HG02973 (cell line): ENCODE measurements around the gene CAMK2A.

Experiments
- ATAC-seq: cut with Tn5 transposase; IDR thresholded peaks from one replicate; pipeline ENCODE4 v1.9.1; 2021; ENCODE audit warnings: moderate library complexity; ENCODE audit not compliant: unreplicated experiment

CAMK2A gene

DNA sequence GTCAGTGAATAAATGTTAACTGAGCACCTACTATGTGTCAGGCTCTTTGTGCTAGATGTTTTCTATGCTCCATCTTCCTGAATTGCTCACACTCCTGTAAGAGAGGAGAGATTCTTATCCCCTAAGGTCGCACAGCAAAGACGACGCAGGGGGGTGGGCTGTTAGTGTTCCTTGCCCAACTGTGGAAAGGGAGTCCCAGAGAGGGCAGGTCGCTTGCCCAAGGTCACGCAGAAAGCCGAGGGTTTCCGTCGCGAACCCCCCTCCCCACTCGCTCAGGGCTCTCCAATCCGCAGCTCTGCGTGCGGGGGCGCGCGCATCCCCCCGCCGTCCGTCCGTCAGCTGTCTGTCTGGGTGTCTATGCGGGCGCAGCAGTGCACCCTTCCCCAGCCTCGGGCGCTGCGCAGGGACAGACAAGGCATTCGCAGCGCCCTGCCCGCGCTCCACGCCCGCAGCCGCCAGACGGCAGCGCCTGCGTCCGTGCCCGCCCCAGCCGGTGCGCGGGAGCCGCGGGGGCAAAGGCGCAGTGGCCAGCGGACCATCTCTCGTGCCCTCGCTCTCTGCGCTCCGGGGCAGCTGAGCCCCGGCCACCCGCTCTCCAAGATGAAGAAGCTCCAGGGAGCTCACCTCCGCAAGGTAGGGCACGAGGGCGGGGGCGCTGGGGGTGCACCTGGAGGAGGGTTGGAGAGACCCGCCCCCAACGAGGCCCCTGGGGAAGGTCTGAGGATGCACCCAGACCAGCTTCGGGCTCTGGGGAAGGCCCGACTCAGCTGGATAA, 99.7 kb downstream of the CAMK2A start, which contains the start of gene SLC6A7:
Gene SLC6A7 (plus strand): TSS at position 335 of the 775 bp plus-strand sequence. CDS start 266 bp downstream, at position 601.
- no peak for ATAC-seq

DNA sequence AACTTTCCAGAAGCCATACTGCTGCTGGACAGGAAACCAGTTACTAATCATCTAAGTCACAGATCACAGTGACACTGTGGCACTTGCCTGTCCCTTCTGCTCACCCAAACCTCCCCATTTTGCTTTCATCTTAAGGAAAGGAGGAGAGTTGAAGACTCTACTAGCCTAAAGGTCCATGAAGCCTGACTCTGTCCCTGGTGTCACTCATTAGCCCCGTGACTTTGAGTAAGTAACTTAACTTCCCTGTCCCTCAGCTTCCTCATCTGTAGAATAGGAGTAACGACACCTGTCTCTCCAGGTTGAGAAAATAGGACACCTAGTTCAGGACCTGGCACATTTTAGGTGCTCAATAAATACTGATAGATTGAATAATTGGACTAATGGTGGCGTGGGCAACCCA, 100.2 kb downstream of the CAMK2A start:
- no peak for ATAC-seq

GRCh38 chr5:150188146-150188842, 101.3 kb downstream of the CAMK2A start:
- no peak for ATAC-seq

- ATAC-seq = no peak
Measured at GRCh38 chr5:150186897-150187296, 102.7 kb downstream of the CAMK2A start.

DNA sequence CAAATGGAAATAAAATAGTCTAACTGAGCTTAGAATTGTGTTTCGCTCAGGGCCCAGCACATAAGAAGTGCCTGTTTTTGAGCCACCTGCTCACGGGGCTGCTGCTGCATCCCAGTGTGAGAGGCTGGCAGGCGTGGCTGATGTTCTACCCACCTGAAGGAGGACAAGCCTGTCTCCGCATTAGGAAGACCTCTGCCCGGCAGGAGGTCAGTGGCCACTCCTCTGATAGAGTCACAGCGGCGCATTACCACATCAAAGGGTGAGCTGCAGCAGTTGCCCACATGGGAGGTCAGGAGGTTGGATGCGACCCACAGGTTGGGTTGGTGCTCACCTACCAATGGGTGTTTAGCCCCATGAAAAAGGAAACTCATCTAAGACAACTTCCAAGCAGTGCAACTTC, 103.4 kb downstream of the CAMK2A start:
- no peak for ATAC-seq

GRCh38 chr5:150184990-150185912, 104.3 kb downstream of the CAMK2A start:
- no peak for ATAC-seq

GRCh38 chr5:150184006-150184405, 105.6 kb downstream of the CAMK2A start:
- ATAC-seq = no peak

- ATAC-seq = no peak
Measured at GRCh38 chr5:150183436-150183835, 106.1 kb downstream of the CAMK2A start.

- no peak for ATAC-seq
Measured at GRCh38 chr5:150182774-150183173, 106.8 kb downstream of the CAMK2A start.

GRCh38 chr5:150181766-150182545, 107.6 kb downstream of the CAMK2A start:
- no peak for ATAC-seq

GRCh38 chr5:150181027-150181426, 108.5 kb downstream of the CAMK2A start:
- ATAC-seq = no peak

GRCh38 chr5:150180241-150181026, 109.1 kb downstream of the CAMK2A start:
- no peak for ATAC-seq

DNA sequence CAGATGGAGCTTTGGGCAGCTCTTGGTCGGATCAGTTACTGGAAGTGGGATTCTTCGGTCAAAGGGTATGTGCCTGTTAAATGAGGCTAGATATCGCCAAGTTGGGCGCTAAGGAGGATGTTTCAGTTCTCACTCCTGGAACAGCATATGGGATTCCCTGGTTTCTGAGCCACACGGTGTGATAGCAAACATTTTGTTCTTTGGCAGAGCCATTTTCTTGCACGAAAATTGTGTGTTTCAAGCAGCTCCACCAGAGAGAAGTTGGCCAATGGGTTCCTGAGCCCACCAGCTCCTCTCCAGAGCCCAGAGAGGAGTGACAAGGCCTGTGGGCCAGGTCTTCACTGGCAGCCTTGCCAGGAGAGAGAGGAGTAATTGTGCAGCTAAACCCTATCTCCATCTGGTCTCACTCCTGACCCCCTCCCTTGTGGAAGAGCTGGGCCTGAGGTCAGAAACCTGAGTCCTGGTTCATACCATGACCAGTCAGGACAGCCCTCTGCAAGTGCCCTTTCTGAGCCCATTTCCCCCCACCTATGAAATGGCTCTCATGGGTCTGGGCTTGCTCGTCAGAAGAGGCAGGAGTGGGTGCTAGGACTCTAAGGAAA, 110.5 kb downstream of the CAMK2A start:
- ATAC-seq = no peak

- ATAC-seq = peak; percentile 57
Measured at GRCh38 chr5:150178262-150178661, 111.3 kb downstream of the CAMK2A start.

DNA sequence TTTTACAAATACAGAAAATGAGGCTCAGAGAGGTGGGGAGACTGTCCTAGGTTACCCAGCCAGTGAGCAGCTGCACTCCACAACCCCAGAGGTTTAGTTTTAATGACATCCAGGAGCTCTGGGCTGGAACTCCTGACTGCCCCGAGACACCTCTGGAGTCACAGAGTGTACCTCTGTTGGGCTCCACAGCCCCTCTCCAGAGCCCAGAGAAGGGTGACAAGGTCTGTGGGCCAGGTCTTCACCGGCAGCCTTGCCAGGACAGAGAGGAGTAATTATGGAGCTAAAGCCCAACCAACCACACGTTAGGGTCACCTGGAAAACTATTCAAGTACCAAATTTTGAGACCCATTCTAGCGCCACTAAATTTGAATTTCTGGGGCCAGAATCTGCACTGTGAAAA, 111.9 kb downstream of the CAMK2A start:
- ATAC-seq = no peak

DNA sequence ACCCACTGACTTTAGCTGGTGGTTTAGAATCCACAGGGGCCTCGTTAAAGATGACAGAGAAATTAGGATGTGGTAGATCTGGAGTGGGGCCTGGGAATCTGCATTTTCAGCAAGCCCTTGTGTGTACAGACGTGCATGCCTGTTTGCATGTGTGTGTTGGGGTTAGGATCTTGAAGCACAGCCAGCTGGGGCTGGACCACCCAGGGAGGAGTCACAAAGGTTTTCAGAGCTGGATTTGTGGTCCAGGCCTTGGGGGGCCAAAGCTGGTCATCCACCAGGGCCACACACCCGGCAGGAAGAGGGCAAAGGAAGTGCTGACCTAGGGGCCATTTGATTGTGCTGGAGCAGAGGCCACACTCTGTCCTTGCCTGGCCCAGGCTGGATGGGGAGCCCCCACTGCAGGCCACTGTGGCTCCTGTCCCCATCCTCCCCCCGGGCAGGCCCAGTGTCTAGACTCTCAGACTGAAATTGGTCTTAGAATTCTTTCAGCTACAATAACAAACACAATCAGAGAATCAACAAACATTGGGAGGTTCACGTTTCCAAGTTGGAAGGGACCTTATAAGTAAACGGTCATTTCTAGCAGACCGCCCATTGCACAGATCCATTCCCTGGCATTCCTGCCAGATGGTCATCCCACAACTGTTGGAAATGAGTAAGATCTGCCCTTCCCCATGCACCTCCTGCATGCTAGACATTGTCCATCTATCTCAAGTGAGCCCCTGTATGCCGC, 112.7 kb downstream of the CAMK2A start:
- no peak for ATAC-seq

GRCh38 chr5:150175536-150175935, 114.0 kb downstream of the CAMK2A start:
- ATAC-seq = no peak

- no peak for ATAC-seq
Measured at GRCh38 chr5:150175076-150175475, 114.5 kb downstream of the CAMK2A start.

DNA sequence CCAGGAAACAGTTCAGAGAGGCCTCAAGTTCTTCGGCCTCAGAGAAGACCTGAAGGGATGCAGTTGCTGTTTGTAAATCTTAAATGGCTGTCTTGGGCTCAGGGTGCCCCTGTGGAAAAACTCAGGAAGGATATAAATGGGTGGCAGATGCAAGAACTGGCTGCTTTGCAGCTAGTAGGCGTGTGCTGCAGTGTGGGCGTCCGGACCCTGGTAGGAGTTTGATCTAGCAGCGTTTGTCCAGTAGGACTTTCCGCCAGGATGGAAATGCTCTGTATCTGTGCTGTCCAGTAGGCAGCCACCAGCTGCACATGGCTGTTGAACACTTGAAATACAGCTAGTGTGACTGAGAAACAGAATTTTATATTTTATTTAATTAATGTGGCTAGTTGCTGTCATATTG, 115.3 kb downstream of the CAMK2A start:
- no peak for ATAC-seq
